ENCODE measurements around the gene ZNF536.
"Not testable (repeated sequence)": the region's sequence is repeated elsewhere in the genome, so short reads cannot be mapped to it uniquely, and the experiment has no call there.

Gene ZNF536

DNA sequence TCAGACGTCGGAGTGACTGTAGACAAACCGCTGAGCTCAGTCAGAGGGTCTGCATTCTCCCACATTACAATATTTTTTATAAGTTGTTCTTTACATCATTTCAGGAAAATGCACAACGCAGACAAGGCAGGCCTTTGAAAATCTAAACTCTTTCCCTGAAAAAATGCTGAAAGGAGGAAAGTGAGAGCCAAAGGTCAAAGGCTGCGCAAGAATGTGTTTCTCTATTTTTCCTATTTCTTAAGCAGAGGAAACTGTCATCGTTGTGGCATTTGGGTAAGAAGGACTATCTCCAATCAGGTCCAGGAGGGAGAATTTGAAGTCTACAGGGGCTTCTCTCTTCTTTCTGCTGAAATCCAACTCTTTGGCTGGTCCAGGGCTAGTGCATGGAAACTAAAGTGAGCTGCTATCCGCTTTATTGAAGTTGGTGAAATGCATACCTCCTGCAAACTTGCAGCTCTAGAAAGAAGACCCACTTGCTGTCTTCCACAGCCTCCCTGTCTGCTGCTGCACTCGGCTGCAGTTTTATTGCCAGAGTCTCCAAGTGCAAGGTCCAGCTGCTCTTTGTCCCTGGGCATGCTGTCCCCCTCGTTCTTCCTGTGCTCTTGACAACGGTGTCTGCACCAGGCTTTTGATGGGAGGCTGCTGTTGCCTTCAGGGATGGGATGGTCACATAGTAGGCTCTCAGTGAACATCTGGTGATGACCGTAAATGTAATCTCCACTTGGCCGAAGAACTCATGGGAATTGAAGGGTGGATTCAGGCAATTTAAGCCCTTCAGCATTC, 31.2 kb downstream of the ZNF536 start:
- no peak for TF ChIP-seq CTCF (IDR thresholded peaks at IDR 0.05; ENCODE audit: insufficient read depth, missing control alignments)
- DNase-seq (ENCODE audit: insufficient read length, low spot score) = no peak
- no peak for FAIRE-seq

DNA sequence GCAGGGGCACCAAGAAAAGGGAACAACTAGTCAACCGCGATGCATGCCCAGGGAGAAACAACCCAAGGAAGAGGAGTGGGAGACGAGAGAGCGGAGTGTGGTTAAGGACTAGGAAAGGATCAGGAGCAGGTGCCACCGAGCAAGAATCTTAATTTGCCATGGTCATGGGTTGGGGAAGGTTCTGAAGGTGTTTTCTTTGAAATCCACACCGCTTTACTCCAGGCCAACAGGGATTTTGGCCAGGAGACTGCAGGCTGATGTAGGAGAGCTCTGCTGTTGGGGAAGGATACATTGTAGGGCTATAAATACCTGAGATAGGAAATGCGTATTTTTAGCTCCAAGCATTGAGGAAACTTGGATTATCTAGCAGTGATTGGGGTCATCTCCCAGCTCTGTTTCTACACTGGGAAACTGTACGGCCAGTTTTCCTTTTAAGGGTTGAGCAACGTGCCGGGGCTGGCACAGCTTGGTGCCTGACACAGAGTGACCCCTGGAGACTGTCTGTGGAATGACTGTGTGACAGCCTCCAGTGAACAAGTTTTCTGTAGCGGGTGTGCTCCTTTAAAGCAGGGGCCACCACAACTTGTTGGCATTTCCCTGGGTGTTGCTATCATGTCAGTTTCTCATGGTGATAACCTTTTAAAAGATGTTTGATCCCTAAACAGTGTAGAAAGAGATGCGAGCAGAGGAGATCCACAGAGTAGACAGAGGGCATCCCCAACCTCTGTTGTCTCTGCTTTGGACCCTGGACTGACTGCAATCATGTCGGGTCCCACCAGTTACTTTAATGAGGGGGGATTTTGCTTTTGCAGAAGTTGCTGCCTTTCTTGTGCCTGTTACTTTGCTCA, 34.3 kb downstream of the ZNF536 start:
- FAIRE-seq = no peak
- no peak for DNase-seq (ENCODE audit: insufficient read length, low spot score)
- TF ChIP-seq CTCF (IDR thresholded peaks at IDR 0.05; ENCODE audit: insufficient read depth, missing control alignments) = peak; percentile 36

- DNase-seq (ENCODE audit: insufficient read length, low spot score) (no peak), FAIRE-seq (no peak)
- no peak for TF ChIP-seq CTCF (IDR thresholded peaks at IDR 0.05; ENCODE audit: insufficient read depth, missing control alignments)
Observed at GRCh38 chr19:30407068-30407709, 35.0 kb downstream of the ZNF536 start.

DNA sequence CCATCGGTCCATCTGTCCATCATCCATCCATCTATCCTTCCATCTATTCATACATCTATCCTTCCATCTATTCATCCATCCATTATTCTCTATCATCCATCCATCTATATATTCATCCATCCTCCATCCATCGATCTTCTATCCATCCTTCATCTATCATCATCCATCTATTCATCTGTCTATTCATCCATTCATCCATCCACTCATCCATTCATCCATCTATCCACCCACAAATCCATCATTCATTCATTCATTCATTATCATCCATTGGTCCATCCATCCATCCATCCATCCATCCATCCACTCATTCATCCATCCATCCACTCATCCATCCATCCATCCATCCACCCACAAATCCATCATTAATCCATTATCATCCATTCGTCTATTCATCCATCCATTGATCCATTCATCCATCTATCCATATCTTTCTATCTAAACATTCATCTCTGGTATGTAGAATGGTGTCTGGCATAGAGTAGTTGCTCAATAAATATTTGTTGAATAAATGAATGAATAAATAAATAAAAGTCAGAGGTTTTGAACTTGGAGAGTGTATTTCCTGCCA, 36.6 kb downstream of the ZNF536 start:
- TF ChIP-seq CTCF (IDR thresholded peaks at IDR 0.05; ENCODE audit: insufficient read depth, missing control alignments) = no peak
- FAIRE-seq (no peak), DNase-seq (ENCODE audit: insufficient read length, low spot score) (no peak)

GRCh38 chr19:30411714-30412113, 39.5 kb downstream of the ZNF536 start:
- FAIRE-seq (no peak), DNase-seq (ENCODE audit: insufficient read length, low spot score) (no peak)
- no peak for TF ChIP-seq CTCF (IDR thresholded peaks at IDR 0.05; ENCODE audit: insufficient read depth, missing control alignments)

- FAIRE-seq (no peak), DNase-seq (ENCODE audit: insufficient read length, low spot score) (no peak)
- no peak for TF ChIP-seq CTCF (IDR thresholded peaks at IDR 0.05; ENCODE audit: insufficient read depth, missing control alignments)
Observed at GRCh38 chr19:30416375-30416774, 44.2 kb downstream of the ZNF536 start.

GRCh38 chr19:30417166-30417565, 45.0 kb downstream of the ZNF536 start:
- not testable (repeated sequence) for DNase-seq (ENCODE audit: insufficient read length, low spot score); FAIRE-seq

Data from D721Med (cell line).